ENCODE results near the gene TTF2.
A peak's percentile ranks its signal among the peaks of the same experiment; 100 is the strongest.

The TTF2 gene

DNA sequence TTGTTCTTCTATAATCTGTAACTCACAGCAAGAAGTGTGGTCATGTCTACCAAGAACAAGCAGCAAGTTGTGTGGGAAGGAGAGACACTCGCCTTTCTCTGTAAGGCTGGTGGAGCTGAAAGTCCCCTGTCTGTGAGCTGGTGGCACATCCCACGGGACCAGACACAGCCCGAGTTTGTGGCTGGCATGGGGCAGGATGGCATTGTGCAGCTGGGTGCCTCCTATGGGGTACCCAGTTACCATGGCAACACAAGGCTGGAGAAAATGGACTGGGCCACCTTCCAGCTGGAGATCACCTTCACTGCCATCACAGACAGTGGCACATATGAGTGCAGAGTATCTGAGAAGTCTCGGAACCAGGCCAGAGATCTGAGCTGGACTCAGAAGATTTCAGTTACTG is 43.1 kb upstream of the TTF2 start:
- DNase-seq = no peak
- Histone ChIP-seq H3K27ac (peak overlapping the region; percentile 46), H3K27me3 (ENCODE audit: insufficient read depth, low read depth, severe bottlenecking) (no peaks in the 10 kb centered on the region), H3K4me3 (ENCODE audit: low read depth, low read length) (no peak overlapping the region), H3K9me3 (ENCODE audit: severe bottlenecking) (no peaks in the 10 kb centered on the region), H3K36me3 (no peaks in the 10 kb centered on the region)
- TF ChIP-seq, protein P1, sequence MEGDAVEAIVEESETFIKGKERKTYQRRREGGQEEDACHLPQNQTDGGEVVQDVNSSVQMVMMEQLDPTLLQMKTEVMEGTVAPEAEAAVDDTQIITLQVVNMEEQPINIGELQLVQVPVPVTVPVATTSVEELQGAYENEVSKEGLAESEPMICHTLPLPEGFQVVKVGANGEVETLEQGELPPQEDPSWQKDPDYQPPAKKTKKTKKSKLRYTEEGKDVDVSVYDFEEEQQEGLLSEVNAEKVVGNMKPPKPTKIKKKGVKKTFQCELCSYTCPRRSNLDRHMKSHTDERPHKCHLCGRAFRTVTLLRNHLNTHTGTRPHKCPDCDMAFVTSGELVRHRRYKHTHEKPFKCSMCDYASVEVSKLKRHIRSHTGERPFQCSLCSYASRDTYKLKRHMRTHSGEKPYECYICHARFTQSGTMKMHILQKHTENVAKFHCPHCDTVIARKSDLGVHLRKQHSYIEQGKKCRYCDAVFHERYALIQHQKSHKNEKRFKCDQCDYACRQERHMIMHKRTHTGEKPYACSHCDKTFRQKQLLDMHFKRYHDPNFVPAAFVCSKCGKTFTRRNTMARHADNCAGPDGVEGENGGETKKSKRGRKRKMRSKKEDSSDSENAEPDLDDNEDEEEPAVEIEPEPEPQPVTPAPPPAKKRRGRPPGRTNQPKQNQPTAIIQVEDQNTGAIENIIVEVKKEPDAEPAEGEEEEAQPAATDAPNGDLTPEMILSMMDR (IDR thresholded peaks at IDR 0.05; ENCODE audit: low read depth, low read length) = no peak

DNA sequence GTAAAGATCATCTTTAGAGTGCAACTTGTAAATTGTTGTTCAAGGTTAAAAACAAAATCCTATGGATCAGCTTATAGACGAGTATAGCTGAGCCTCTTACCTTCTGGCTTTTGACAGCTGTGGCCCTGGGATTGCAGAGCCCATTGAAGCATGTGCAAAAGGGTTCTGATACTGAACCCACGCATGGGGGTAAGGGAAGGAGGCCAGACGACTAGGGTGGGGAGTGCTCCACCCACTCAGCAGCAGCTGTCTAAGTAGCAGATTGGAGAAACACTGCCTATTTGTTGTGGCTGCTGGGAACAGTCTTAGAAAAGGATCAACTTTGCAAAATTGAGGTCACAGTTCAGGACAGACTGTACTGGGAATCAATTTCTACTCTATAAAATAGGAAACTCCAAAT is 42.5 kb upstream of the TTF2 start:
- H3K27ac ChIP-seq = peak overlapping the region; percentile 53
- TF ChIP-seq, protein P1 (IDR thresholded peaks at IDR 0.05; ENCODE audit: low read depth, low read length) = no peak
- no peaks in the 10 kb centered on the region for H3K36me3 ChIP-seq
- H3K27me3 ChIP-seq (ENCODE audit: insufficient read depth, low read depth, severe bottlenecking) = no peaks in the 10 kb centered on the region
- H3K9me3 ChIP-seq (ENCODE audit: severe bottlenecking) = no peaks in the 10 kb centered on the region
- H3K4me3 ChIP-seq (ENCODE audit: low read depth, low read length) = no peak overlapping the region
- DNase-seq = peak; percentile 90

DNA sequence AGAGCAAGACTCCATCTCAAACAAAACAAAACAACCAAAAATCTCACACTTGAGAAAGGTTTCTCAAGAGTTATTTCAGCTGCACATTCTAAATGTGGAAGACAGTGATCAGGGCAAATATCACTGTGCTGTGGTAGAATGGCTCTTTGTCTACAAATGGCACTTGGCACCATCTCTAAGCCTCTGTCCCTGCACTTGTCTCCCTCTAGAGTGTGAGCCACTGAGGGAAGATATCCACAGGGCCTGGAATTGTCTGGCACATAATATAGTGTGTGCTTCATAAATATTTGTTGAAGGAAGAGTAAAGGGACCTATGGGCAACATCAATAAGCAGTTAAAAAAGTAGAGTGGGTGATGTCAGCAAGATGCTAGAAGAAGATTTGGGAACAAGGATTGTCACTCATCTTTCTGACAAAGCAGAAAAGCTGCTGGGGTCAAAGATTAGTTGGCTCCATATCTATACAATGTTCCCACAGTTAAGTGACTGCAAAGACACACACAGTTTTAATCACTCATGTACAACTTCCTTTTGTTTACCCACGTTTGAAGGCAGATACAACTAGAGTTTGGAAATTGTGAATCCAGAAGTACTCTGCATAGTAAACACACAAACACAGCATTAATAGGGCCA is 39.5 kb upstream of the TTF2 start:
- DNase-seq = no peak
- H3K9me3 ChIP-seq (ENCODE audit: severe bottlenecking) = no peaks in the 10 kb centered on the region
- no peak overlapping the region for H3K4me3 ChIP-seq (ENCODE audit: low read depth, low read length)
- no peaks in the 10 kb centered on the region for H3K27me3 ChIP-seq (ENCODE audit: insufficient read depth, low read depth, severe bottlenecking)
- TF ChIP-seq, protein P1 (IDR thresholded peaks at IDR 0.05; ENCODE audit: low read depth, low read length) = no peak
- no peak overlapping the region for H3K27ac ChIP-seq
- no peaks in the 10 kb centered on the region for H3K36me3 ChIP-seq

DNA sequence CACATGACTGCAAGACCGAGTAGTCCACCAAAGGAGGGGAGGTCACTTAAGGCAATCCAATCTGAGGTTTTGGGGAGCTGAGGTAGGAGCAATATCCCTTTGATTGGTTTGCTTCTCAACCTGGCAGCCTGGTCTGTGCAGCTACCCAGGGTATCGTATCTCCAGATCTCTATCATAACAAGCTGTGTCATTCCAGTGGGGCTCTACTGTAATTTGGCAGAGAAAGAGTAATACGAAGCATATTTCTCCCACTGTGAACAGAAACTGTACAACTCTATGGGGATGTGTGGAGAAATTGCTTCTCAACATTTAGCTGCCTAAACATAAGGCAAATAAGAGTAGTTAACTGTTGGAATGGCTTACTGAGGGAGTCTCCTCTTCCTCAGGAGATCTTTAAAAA is 38.0 kb upstream of the TTF2 start:
- no peaks in the 10 kb centered on the region for H3K36me3 ChIP-seq
- TF ChIP-seq, protein P1 (IDR thresholded peaks at IDR 0.05; ENCODE audit: low read depth, low read length) = no peak
- H3K27me3 ChIP-seq (ENCODE audit: insufficient read depth, low read depth, severe bottlenecking) = no peaks in the 10 kb centered on the region
- no peak overlapping the region for H3K27ac ChIP-seq
- no peaks in the 10 kb centered on the region for H3K9me3 ChIP-seq (ENCODE audit: severe bottlenecking)
- DNase-seq = no peak
- H3K4me3 ChIP-seq (ENCODE audit: low read depth, low read length) = no peak overlapping the region

DNA sequence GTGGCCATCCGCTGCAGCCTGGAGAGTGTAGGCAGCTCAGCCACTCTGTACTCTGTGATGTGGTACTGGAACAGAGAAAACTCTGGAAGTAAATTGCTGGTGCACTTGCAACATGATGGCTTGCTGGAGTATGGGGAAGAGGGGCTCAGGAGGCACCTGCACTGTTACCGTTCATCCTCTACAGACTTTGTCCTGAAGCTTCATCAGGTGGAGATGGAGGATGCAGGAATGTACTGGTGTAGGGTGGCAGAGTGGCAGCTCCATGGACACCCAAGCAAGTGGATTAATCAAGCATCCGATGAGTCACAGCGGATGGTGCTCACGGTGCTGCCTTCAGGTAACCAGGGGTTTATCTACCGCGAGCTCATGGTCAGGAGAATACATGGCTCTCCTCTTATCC is 34.6 kb upstream of the TTF2 start:
- Histone ChIP-seq H3K9me3 (ENCODE audit: severe bottlenecking) (no peaks in the 10 kb centered on the region), H3K4me3 (ENCODE audit: low read depth, low read length) (no peak overlapping the region), H3K27ac (no peak overlapping the region), H3K36me3 (no peaks in the 10 kb centered on the region), H3K27me3 (ENCODE audit: insufficient read depth, low read depth, severe bottlenecking) (no peaks in the 10 kb centered on the region)
- DNase-seq = no peak
- TF ChIP-seq, protein P1 (IDR thresholded peaks at IDR 0.05; ENCODE audit: low read depth, low read length) = no peak

DNA sequence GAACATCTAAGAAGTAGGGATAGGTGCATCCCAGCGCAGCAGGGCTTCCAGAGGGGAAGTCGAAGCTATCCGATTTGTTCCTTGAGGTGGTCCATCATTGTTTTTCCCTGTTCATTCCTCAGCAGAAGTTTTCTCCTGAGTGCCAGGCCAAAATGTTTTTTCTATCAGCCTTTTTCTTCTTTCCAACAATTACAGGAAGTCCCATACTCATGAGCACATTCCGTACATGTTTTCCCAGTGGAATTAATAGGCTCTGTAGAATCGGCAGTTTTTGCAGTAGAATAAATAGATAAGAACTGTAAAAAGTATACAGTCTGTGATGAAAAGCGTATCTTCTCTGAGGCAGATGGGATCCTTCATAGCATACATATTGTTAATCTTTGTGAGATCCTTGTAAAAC is 33.8 kb upstream of the TTF2 start:
- peak overlapping the region; percentile 43 for H3K27ac ChIP-seq
- no peaks in the 10 kb centered on the region for H3K36me3 ChIP-seq
- TF ChIP-seq, protein P1 (IDR thresholded peaks at IDR 0.05; ENCODE audit: low read depth, low read length) = no peak
- H3K4me3 ChIP-seq (ENCODE audit: low read depth, low read length) = no peak overlapping the region
- H3K9me3 ChIP-seq (ENCODE audit: severe bottlenecking) = no peaks in the 10 kb centered on the region
- no peaks in the 10 kb centered on the region for H3K27me3 ChIP-seq (ENCODE audit: insufficient read depth, low read depth, severe bottlenecking)
- no peak for DNase-seq
